ENCODE measurements around the gene KIFC1. TPM values are rescaled to one million over a fixed set of nuclear protein-coding genes. Genes with fewer than 3 reads are reported as not detected.

Gene KIFC1
- total and polyA plus RNA-seq, 8 donors, result 0.46 to 15.4 (median 6.6) TPM; not detected in 1

DNA sequence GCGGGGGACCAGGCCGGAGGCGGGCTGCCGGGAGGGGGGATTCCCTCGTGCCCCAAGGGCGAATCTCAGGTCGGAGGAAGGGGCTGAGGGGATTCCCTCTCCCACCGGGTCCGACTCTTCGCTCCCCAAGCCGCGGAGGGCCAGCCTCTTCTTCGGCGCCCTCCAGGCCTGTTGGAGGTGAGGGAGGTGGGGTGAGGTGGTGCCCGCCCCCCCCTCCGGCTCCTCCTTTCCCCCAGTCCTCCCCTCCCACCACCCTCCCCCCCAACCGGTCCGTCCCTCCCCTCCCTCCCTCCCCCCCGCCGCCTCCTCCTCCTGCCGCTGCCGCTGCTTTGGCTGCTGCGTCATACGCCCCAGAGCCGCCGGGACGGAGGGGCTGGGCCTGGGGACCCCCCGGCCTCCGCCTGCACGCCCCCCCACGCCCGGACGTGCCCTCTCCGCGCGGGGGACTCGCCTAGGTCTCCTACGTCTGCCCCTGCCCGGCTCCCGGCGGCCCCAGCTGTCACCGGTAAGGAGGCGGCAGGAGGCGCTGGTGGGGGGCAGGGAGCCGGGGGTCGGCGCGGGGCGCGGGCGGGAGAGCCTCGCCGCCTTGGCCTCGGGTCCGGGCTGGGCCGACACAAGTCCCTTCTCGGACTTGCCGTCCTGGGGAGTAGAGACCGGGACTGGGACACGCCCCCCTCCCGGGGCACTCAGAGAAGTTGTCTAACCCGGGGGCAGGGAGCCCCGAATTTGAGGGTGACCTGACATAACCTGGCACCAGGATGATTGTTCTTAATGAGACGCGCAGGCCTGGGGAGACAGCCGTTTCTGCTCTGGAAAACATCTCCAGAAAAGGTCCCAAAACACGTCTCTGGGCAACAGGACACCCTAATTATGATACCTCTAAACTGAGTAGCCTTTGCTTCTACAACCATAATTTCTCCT lies 19.3 kb downstream of the KIFC1 start, which contains the start of gene PHF1:
TSS of gene PHF1 (plus strand) at position 304 of the 921 bp plus-strand sequence. CDS start 1,250 bp downstream, outside the sequence.
- H3K4me3 ChIP-seq, result peak within 1 kb of the TSS; percentile 94 to 100 (median 98)
- H3K9me3 ChIP-seq, result no peaks in the 10 kb centered on the region
- H3K36me3 ChIP-seq, result peaks cover 30 to 39% (median 38%) of the 10 kb centered on the region in 4 donors
- TF ChIP-seq, protein P1, sequence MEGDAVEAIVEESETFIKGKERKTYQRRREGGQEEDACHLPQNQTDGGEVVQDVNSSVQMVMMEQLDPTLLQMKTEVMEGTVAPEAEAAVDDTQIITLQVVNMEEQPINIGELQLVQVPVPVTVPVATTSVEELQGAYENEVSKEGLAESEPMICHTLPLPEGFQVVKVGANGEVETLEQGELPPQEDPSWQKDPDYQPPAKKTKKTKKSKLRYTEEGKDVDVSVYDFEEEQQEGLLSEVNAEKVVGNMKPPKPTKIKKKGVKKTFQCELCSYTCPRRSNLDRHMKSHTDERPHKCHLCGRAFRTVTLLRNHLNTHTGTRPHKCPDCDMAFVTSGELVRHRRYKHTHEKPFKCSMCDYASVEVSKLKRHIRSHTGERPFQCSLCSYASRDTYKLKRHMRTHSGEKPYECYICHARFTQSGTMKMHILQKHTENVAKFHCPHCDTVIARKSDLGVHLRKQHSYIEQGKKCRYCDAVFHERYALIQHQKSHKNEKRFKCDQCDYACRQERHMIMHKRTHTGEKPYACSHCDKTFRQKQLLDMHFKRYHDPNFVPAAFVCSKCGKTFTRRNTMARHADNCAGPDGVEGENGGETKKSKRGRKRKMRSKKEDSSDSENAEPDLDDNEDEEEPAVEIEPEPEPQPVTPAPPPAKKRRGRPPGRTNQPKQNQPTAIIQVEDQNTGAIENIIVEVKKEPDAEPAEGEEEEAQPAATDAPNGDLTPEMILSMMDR (IDR thresholded peaks at IDR 0.05), result no peak
- TF ChIP-seq POLR2AphosphoS5 (IDR thresholded peaks at IDR 0.05), result peak in 2 of 3 donors; percentile 55 to 60
- TF ChIP-seq EP300 (IDR thresholded peaks at IDR 0.05), result no peak
- TF ChIP-seq POLR2A (IDR thresholded peaks at IDR 0.05), result no peak
- WGBS, 5 donors, result 1 to 2% (median 1%) methylated on average over 10 to 63 of the region's 67 CpGs
- peak in 1 of 2 donors; percentile 77 for DNase-seq
- H3K27ac ChIP-seq, result peak within 1 kb of the TSS; percentile 95 to 99 (median 99)
- H3K27me3 ChIP-seq, result no peaks in the 10 kb centered on the region
- intact Hi-C loops (cut with DNase I; ENCODE audit: low total_unique reads), result no loop called here
- peaks cover 15 to 57% (median 46%) of the 10 kb centered on the region in 4 donors for H3K4me1 ChIP-seq

DNA sequence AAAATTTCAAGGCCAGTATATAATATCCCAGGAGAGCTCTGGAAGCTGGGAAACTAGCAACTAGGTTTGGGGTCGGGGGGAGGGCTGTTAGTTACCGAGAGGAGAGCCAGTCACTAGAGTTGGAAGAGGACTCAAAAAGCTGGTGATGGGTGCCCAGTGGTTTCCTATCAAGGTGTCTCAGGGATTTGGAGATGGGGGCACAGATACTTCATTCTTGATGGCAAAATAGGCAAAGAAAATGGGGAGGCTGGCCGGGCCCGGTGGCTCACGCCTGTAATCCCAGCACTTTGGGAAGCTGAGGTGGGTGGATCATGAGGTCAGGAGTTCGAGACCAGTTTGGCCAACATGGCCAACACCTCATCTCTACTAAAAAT lies 20.0 kb downstream of the KIFC1 start:
- Histone ChIP-seq H3K9me3 (no peaks in the 10 kb centered on the region), H3K27me3 (no peaks in the 10 kb centered on the region), H3K36me3 (peaks cover 32 to 45% (median 44%) of the 10 kb centered on the region in 4 donors), H3K4me1 (peaks cover 21 to 63% (median 52%) of the 10 kb centered on the region in 4 donors), H3K4me3 (peak overlapping the region; percentile 94 to 100 (median 98)), H3K27ac (peak overlapping the region; percentile 95 to 99 (median 99))
- TF ChIP-seq, protein P1 (IDR thresholded peaks at IDR 0.05), result no peak
- TF ChIP-seq POLR2A (IDR thresholded peaks at IDR 0.05) (no peak), POLR2AphosphoS5 (IDR thresholded peaks at IDR 0.05) (no peak), EP300 (IDR thresholded peaks at IDR 0.05) (no peak)
- WGBS, 5 donors, result 43 to 56% (median 49%) methylated on average over 6 of the region's 6 CpGs
- intact Hi-C loops (cut with DNase I; ENCODE audit: low total_unique reads), result no loop called here
- DNase-seq, result no peak

DNA sequence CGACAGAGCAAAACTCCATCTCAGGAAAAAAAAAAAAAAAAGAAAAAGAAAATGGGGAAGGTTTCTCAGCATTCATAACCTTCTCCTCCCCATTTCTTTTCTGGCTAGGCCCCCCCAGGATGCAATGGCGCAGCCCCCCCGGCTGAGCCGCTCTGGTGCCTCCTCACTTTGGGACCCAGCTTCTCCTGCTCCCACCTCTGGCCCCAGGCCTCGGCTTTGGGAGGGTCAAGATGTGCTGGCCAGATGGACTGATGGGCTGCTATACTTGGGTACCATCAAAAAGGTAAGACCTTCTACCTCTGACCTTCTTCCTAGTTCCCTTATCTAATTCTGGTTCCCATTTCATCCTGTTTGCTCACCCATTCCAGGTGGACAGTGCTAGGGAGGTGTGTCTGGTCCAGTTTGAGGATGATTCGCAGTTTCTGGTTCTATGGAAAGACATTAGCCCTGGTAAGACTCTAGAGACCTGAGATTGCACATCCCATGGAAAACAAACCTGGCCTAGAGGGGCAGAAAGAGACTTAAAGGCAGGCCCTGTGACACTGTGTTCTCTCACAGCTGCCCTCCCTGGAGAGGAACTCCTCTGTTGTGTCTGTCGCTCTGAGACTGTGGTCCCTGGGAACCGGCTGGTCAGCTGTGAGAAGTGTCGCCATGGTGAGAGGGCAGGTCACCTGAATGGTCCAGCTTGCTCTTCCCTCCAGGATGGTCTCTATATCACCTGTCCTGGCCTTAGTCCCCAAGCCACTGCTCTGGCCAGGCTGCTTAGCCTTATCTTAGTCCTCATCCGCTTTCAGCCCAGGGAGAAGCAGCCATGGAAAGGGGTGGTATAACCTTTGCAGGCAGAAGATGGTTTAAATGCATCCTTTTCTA lies 20.8 kb downstream of the KIFC1 start:
- Histone ChIP-seq H3K4me1 (peaks cover 29 to 71% (median 59%) of the 10 kb centered on the region in 4 donors), H3K4me3 (peak overlapping the region in 3 of 4 donors; percentile 94 to 100 (median 98)), H3K27me3 (no peaks in the 10 kb centered on the region), H3K36me3 (peaks cover 32 to 46% (median 44%) of the 10 kb centered on the region in 4 donors), H3K9me3 (no peaks in the 10 kb centered on the region), H3K27ac (peak overlapping the region; percentile 29 to 99 (median 99))
- DNase-seq, result no peak
- no peak for TF ChIP-seq EP300 (IDR thresholded peaks at IDR 0.05)
- TF ChIP-seq POLR2A (IDR thresholded peaks at IDR 0.05), result no peak
- no peak for TF ChIP-seq POLR2AphosphoS5 (IDR thresholded peaks at IDR 0.05)
- TF ChIP-seq, protein P1 (IDR thresholded peaks at IDR 0.05), result no peak
- 77 to 91% (median 87%) methylated on average over 7 to 10 of the region's 10 CpGs for WGBS, 5 donors
- intact Hi-C loops (cut with DNase I; ENCODE audit: low total_unique reads), result no loop called here

Data from stomach (tissue), 9 donors.